Measurements from ENCODE around the gene ADGRE2.
"Not testable (repeated sequence)": the region's sequence is repeated elsewhere in the genome, so short reads cannot be mapped to it uniquely, and the experiment has no call there.

The ADGRE2 gene

GRCh38 chr19:14784730-14785101 is 6.4 kb upstream of the ADGRE2 start:
- H3K4me1 Mint-ChIP-seq (ENCODE audit: low read depth); H3K4me3 Mint-ChIP-seq; H3K9me3 Mint-ChIP-seq (ENCODE audit: low read depth); H3K27ac Mint-ChIP-seq; H3K36me3 Mint-ChIP-seq: not testable (repeated sequence)
- H3K27me3 Mint-ChIP-seq = peaks cover 12% of the 10 kb centered on the region

GRCh38 chr19:14783410-14783998 is 5.1 kb upstream of the ADGRE2 start:
- peaks cover 16% of the 10 kb centered on the region for H3K27me3 Mint-ChIP-seq
- not testable (repeated sequence) for H3K27ac Mint-ChIP-seq; H3K4me1 Mint-ChIP-seq (ENCODE audit: low read depth); H3K36me3 Mint-ChIP-seq; H3K9me3 Mint-ChIP-seq (ENCODE audit: low read depth); H3K4me3 Mint-ChIP-seq

DNA sequence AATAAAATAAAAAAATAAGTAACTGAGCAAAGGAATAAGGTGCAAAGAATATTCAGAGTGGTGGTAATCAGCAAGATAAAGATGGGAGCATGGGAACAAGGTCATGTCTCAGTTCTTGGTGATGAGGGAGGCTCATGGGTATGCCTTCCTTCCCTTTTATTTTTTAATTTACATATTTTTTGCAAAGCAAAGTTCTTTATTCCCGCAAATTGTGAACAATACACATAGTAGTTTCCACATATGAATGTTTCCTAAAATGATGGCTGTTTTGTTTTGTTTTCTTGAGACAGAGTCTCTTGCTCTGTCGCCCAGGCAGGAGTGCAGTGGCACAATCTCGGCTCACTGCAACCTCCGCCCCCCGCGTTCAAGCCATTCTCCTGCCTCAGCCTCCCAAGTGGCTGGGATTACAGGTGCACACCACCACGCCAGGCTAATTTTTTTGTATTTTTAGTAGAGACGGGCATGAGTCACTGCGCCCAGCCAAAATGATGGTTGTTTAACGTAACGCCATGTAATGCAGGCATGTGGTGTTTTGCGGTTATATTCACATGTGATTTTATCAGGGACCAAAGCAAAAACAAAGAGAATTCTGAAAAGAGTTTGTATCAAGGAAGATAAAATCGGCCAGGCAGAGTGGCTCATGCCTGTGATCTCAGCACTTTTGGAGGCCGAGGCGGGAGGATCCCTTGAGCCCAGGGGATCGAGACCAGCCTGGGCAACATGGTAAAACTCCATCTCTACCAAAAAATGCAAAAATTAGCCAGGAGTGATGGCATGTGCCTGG is 4.5 kb upstream of the ADGRE2 start:
- peaks cover 9% of the 10 kb centered on the region for H3K4me1 Mint-ChIP-seq (ENCODE audit: low read depth)
- no peaks in the 10 kb centered on the region for H3K36me3 Mint-ChIP-seq
- no peaks in the 10 kb centered on the region for H3K9me3 Mint-ChIP-seq (ENCODE audit: low read depth)
- H3K4me3 Mint-ChIP-seq = no peak overlapping the region
- H3K27ac Mint-ChIP-seq = no peak overlapping the region
- peaks cover 17% of the 10 kb centered on the region for H3K27me3 Mint-ChIP-seq

DNA sequence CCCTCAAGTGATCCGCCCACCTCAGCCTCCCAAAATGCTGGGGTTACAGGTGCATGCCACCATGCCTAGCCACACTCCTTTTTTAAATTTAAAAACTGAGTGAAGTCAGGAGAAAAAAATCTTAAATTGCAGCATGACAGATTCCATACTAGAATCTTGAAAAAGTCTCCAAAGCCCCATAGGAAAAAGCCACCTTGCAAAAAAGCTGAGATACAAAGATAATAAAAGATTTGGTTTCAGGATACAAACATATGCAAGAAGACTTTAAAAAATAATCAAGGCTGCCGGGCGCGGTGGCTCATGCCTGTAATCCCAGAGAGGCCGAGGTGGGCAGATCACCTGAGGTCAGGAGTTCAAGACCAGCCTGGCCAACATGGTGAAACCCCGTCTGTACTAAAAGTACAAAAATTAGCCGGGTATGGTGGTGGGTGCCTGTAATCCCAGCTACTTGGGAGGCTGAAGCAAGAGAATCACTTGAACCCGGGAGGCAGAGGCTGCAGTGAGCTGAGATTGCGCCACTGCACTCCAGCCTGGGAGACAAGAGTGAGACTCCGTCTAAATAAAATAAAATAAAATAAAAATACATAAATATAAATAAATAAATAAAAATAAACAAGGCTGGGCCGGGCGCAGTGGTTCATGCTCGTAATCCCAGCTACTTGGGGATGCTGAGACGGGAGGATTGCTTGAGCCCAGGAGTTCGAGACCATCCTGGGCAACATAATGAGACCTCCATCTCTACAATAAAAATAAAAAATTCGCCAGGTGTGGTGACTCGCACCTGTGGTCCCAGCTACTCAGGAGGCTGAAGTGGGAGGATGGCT is 3.6 kb upstream of the ADGRE2 start:
- not testable (repeated sequence) for H3K4me3 Mint-ChIP-seq; H3K9me3 Mint-ChIP-seq (ENCODE audit: low read depth); H3K27ac Mint-ChIP-seq; H3K36me3 Mint-ChIP-seq
- Mint-ChIP-seq H3K27me3 (peaks cover 20% of the 10 kb centered on the region), H3K4me1 (ENCODE audit: low read depth) (peaks cover 12% of the 10 kb centered on the region)

DNA sequence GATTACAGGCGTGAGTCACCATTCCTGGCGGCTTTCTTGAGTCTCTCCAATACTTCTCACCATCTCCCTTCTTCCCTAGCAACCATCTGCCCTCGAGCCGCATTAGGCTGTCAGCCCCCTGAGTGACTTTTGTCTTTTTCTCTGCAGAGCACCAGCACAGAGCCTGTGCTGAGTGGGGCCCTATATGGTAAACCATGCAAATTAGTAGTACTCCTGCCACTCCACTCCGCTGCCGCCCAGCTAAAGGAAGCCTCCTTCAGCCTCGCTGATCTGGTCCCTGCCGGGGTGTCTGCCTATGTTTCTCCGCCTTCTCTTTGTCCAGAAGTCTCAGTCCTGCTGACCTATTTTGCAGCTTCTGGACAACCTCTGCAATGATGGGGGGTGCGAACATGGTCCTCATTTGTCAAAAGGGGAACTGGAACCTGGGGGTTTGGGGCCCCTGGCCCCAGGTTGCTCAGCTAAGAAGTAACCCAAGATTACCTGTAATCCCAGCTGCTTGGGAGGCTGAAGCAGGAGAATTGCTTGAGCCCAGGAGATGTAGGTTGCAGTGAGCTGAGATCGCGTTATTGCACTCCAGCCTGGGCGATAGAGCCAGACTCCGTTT is 2.4 kb upstream of the ADGRE2 start:
- Mint-ChIP-seq H3K4me1 (ENCODE audit: low read depth) (peaks cover 14% of the 10 kb centered on the region), H3K27me3 (peaks cover 21% of the 10 kb centered on the region)
- not testable (repeated sequence) for H3K9me3 Mint-ChIP-seq (ENCODE audit: low read depth); H3K36me3 Mint-ChIP-seq; H3K27ac Mint-ChIP-seq; H3K4me3 Mint-ChIP-seq

- Mint-ChIP-seq H3K36me3 (no peaks in the 10 kb centered on the region), H3K27ac (no peak overlapping the region), H3K4me3 (no peak overlapping the region), H3K9me3 (ENCODE audit: low read depth) (no peaks in the 10 kb centered on the region), H3K27me3 (peaks cover 17% of the 10 kb centered on the region), H3K4me1 (ENCODE audit: low read depth) (peaks cover 11% of the 10 kb centered on the region)
Measured at GRCh38 chr19:14779151-14779550, 791 bp upstream of the ADGRE2 start.

- peaks cover 11% of the 10 kb centered on the region for H3K4me1 Mint-ChIP-seq (ENCODE audit: low read depth)
- not testable (repeated sequence) for H3K36me3 Mint-ChIP-seq; H3K27ac Mint-ChIP-seq; H3K4me3 Mint-ChIP-seq; H3K9me3 Mint-ChIP-seq (ENCODE audit: low read depth)
- H3K27me3 Mint-ChIP-seq = peaks cover 20% of the 10 kb centered on the region
Measured at GRCh38 chr19:14777645-14778044, 715 bp downstream of the ADGRE2 start.

- Mint-ChIP-seq H3K27ac (no peak overlapping the region), H3K27me3 (peaks cover 23% of the 10 kb centered on the region)
Measured at GRCh38 chr19:14775869-14776586, 2.3 kb downstream of the ADGRE2 start.

GRCh38 chr19:14775326-14775725 is 3.0 kb downstream of the ADGRE2 start:
- not testable (repeated sequence) for H3K9me3 Mint-ChIP-seq (ENCODE audit: low read depth); H3K36me3 Mint-ChIP-seq; H3K27ac Mint-ChIP-seq
- Mint-ChIP-seq H3K27me3 (peaks cover 19% of the 10 kb centered on the region), H3K4me3 (peak overlapping the region; percentile 61), H3K4me1 (ENCODE audit: low read depth) (peaks cover 11% of the 10 kb centered on the region)

More at GRCh38 chr19:14775869-14776586, 2.3 kb downstream of the ADGRE2 start:
- Mint-ChIP-seq H3K36me3 (no peaks in the 10 kb centered on the region), H3K9me3 (ENCODE audit: low read depth) (no peaks in the 10 kb centered on the region), H3K4me3 (peak overlapping the region; percentile 61), H3K4me1 (ENCODE audit: low read depth) (peaks cover 11% of the 10 kb centered on the region)

GRCh38 chr19:14774373-14774772 is 4.0 kb downstream of the ADGRE2 start:
- Mint-ChIP-seq H3K36me3 (no peaks in the 10 kb centered on the region), H3K4me3 (no peak overlapping the region), H3K27me3 (peaks cover 22% of the 10 kb centered on the region), H3K27ac (no peak overlapping the region), H3K4me1 (ENCODE audit: low read depth) (peaks cover 11% of the 10 kb centered on the region), H3K9me3 (ENCODE audit: low read depth) (no peaks in the 10 kb centered on the region)

- not testable (repeated sequence) for H3K4me3 Mint-ChIP-seq; H3K36me3 Mint-ChIP-seq; H3K9me3 Mint-ChIP-seq (ENCODE audit: low read depth); H3K27ac Mint-ChIP-seq
- peaks cover 11% of the 10 kb centered on the region for H3K4me1 Mint-ChIP-seq (ENCODE audit: low read depth)
- peaks cover 19% of the 10 kb centered on the region for H3K27me3 Mint-ChIP-seq
Measured at GRCh38 chr19:14773722-14774121, 4.6 kb downstream of the ADGRE2 start.

DNA sequence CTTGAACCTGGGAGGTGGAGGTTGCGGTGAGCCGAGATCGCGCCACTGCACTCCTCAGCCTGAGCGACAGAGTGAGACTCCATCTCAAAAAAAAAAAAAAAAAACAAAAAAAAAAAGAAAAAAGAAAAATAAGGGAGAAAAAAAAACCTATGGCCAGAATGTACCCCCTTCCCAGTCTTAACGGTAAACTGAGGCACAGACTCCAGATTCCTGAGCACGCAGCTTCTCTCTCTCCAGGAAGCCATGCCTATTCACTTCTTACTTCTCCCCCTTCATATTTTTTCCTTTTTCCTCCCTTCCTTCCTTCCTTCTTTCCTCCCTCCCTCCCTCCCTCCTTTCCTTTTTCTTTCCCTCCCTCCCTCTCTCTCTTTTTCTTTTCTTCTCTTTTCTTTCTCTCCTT is 5.4 kb downstream of the ADGRE2 start:
- H3K27me3 Mint-ChIP-seq = peaks cover 19% of the 10 kb centered on the region
- no peaks in the 10 kb centered on the region for H3K9me3 Mint-ChIP-seq (ENCODE audit: low read depth)
- no peak overlapping the region for H3K4me3 Mint-ChIP-seq
- peaks cover 11% of the 10 kb centered on the region for H3K4me1 Mint-ChIP-seq (ENCODE audit: low read depth)
- H3K36me3 Mint-ChIP-seq = no peaks in the 10 kb centered on the region
- H3K27ac Mint-ChIP-seq = no peak overlapping the region

- Mint-ChIP-seq H3K27me3 (peaks cover 14% of the 10 kb centered on the region), H3K9me3 (ENCODE audit: low read depth) (no peaks in the 10 kb centered on the region), H3K4me1 (ENCODE audit: low read depth) (peaks cover 9% of the 10 kb centered on the region), H3K36me3 (no peaks in the 10 kb centered on the region), H3K4me3 (no peak overlapping the region), H3K27ac (no peak overlapping the region)
Measured at GRCh38 chr19:14772467-14772866, 5.9 kb downstream of the ADGRE2 start.

- Mint-ChIP-seq H3K27me3 (peaks cover 14% of the 10 kb centered on the region), H3K27ac (no peak overlapping the region), H3K36me3 (no peaks in the 10 kb centered on the region), H3K4me1 (ENCODE audit: low read depth) (peaks cover 5% of the 10 kb centered on the region), H3K4me3 (no peak overlapping the region), H3K9me3 (ENCODE audit: low read depth) (no peaks in the 10 kb centered on the region)
Measured at GRCh38 chr19:14770944-14771839, 7.2 kb downstream of the ADGRE2 start.
